ENCODE results near the gene KIF19. TPM values are rescaled to one million over a fixed set of nuclear protein-coding genes. Genes with fewer than 3 reads are reported as not detected.

KIF19 gene
- total RNA-seq, 2 donors from 2014 or later, result 0.27 to 2.4 TPM

GRCh38 chr17:74324521-74324920, 1.5 kb upstream of the KIF19 start:
- H3K27ac Mint-ChIP-seq, result no peak overlapping the region
- WGBS, 2 experiments (ENCODE audit: insufficient coverage in 1 of 2, insufficient read length in 1 of 2), result 87 to 97% methylated on average over 4 to 6 of the region's 6 CpGs
- Histone ChIP-seq H3K4me1 (ENCODE audit: control insufficient read depth, insufficient read depth, low read length) (no peaks in the 10 kb centered on the region), H3K4me3 (ENCODE audit: low read length) (no peak overlapping the region), H3K27ac (ENCODE audit: low read depth, low read length) (no peak overlapping the region), H3K9me3 (ENCODE audit: control insufficient read depth, low read length) (no peaks in the 10 kb centered on the region), H3K36me3 (ENCODE audit: control insufficient read depth, insufficient read depth, low read length) (no peaks in the 10 kb centered on the region), H3K27me3 (ENCODE audit: control insufficient read depth, insufficient read depth, low read length, poor library complexity, severe bottlenecking) (peaks cover 36% of the 10 kb centered on the region), H3K9ac (ENCODE audit: extremely low read depth, low read length, poor library complexity, severe bottlenecking) (no peak overlapping the region)
- no peak for TF ChIP-seq CTCF (conservative IDR thresholded peaks at IDR 0.05)
- no peak for DNase-seq
- H3K4me1 Mint-ChIP-seq, result peaks cover 9% of the 10 kb centered on the region
- peaks cover 60% of the 10 kb centered on the region for H3K27me3 Mint-ChIP-seq (ENCODE audit: insufficient read depth)
- H3K4me3 Mint-ChIP-seq, result no peak overlapping the region
- H3K36me3 Mint-ChIP-seq (ENCODE audit: low read depth), result no peaks in the 10 kb centered on the region
- H3K9me3 Mint-ChIP-seq, result no peaks in the 10 kb centered on the region

- H3K4me3 ChIP-seq (ENCODE audit: low read length), result no peak overlapping the region
- H3K27ac Mint-ChIP-seq, result no peak overlapping the region
Measured at GRCh38 chr17:74325376-74325742, 667 bp upstream of the KIF19 start.

GRCh38 chr17:74326506-74326905, 480 bp downstream of the KIF19 start:
- Mint-ChIP-seq H3K9me3 (no peaks in the 10 kb centered on the region), H3K4me1 (peaks cover 13% of the 10 kb centered on the region), H3K27ac (no peak overlapping the region), H3K4me3 (peak overlapping the region; percentile 53), H3K36me3 (ENCODE audit: low read depth) (no peaks in the 10 kb centered on the region), H3K27me3 (ENCODE audit: insufficient read depth) (peaks cover 62% of the 10 kb centered on the region)
- peak overlapping the region; percentile 80 for H3K4me3 ChIP-seq (ENCODE audit: low read length)
- TF ChIP-seq CTCF (conservative IDR thresholded peaks at IDR 0.05), result no peak
- H3K27me3 ChIP-seq (ENCODE audit: control insufficient read depth, insufficient read depth, low read length, poor library complexity, severe bottlenecking), result peaks cover 36% of the 10 kb centered on the region
- H3K4me1 ChIP-seq (ENCODE audit: control insufficient read depth, insufficient read depth, low read length), result no peaks in the 10 kb centered on the region
- no peaks in the 10 kb centered on the region for H3K9me3 ChIP-seq (ENCODE audit: control insufficient read depth, low read length)
- DNase-seq, result no peak
- WGBS, 2 experiments (ENCODE audit: insufficient coverage in 1 of 2, insufficient read length in 1 of 2), result 41 to 78% methylated on average over 3 to 10 of the region's 10 CpGs
- no peaks in the 10 kb centered on the region for H3K36me3 ChIP-seq (ENCODE audit: control insufficient read depth, insufficient read depth, low read length)
- no peak overlapping the region for H3K9ac ChIP-seq (ENCODE audit: extremely low read depth, low read length, poor library complexity, severe bottlenecking)
- no peak overlapping the region for H3K27ac ChIP-seq (ENCODE audit: low read depth, low read length)

More at GRCh38 chr17:74325376-74325742, 667 bp upstream of the KIF19 start:
- Histone ChIP-seq H3K27ac (ENCODE audit: low read depth, low read length) (no peak overlapping the region), H3K36me3 (ENCODE audit: control insufficient read depth, insufficient read depth, low read length) (no peaks in the 10 kb centered on the region), H3K27me3 (ENCODE audit: control insufficient read depth, insufficient read depth, low read length, poor library complexity, severe bottlenecking) (peaks cover 36% of the 10 kb centered on the region), H3K9me3 (ENCODE audit: control insufficient read depth, low read length) (no peaks in the 10 kb centered on the region), H3K4me1 (ENCODE audit: control insufficient read depth, insufficient read depth, low read length) (no peaks in the 10 kb centered on the region), H3K9ac (ENCODE audit: extremely low read depth, low read length, poor library complexity, severe bottlenecking) (no peak overlapping the region)
- H3K4me1 Mint-ChIP-seq, result peaks cover 10% of the 10 kb centered on the region
- DNase-seq, result no peak
- H3K36me3 Mint-ChIP-seq (ENCODE audit: low read depth), result no peaks in the 10 kb centered on the region
- TF ChIP-seq CTCF (conservative IDR thresholded peaks at IDR 0.05), result no peak
- peaks cover 62% of the 10 kb centered on the region for H3K27me3 Mint-ChIP-seq (ENCODE audit: insufficient read depth)
- H3K4me3 Mint-ChIP-seq, result peak overlapping the region; percentile 53
- WGBS, 2 experiments (ENCODE audit: insufficient coverage in 1 of 2, insufficient read length in 1 of 2), result 70 to 76% methylated on average over 11 of the region's 11 CpGs
- H3K9me3 Mint-ChIP-seq, result no peaks in the 10 kb centered on the region

Measured in endodermal cell (in vitro differentiated cells).